Suppressor macrophage (primary cell): ENCODE measurements around the gene CACNA1I.

Source experiments
- DNase-seq, 4 experiments: peaks; one replicate each; pipeline ENCODE4 v3.0.0-alpha.2; 2020 to 2022

Gene CACNA1I

GRCh38 chr22:39598017-39598965 is 27.7 kb downstream of the CACNA1I start:
- peak; percentile 14 to 67 (median 33) for DNase-seq

- DNase-seq = peak in 2 of 4 experiments; percentile 10
These were observed 30.1 kb downstream of the CACNA1I start for GRCh38 chr22:39600491-39601179.

GRCh38 chr22:39601180-39601535 is 30.6 kb downstream of the CACNA1I start:
- DNase-seq = no peak

DNA sequence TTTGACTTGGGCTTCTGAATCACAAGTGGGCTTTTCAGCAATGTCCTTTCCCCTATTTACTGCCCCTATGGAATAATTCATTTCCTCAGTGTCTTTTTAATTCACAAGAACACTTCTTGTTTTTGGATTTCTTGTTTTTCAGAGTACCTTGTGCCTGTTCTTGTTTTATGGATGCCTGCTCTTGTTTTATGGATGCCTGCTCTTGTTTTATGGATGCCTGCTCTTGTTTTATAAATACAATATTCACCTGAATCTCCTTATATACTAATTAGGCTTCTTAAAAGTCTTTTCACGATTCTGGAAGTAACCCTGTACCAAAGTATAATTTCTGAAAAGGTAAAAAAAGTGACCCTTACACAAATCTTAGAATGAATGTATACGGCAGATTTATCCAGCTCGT is 32.8 kb downstream of the CACNA1I start:
- no peak for DNase-seq

- no peak for DNase-seq
These were observed 39.7 kb downstream of the CACNA1I start for GRCh38 chr22:39610246-39610645.

DNA sequence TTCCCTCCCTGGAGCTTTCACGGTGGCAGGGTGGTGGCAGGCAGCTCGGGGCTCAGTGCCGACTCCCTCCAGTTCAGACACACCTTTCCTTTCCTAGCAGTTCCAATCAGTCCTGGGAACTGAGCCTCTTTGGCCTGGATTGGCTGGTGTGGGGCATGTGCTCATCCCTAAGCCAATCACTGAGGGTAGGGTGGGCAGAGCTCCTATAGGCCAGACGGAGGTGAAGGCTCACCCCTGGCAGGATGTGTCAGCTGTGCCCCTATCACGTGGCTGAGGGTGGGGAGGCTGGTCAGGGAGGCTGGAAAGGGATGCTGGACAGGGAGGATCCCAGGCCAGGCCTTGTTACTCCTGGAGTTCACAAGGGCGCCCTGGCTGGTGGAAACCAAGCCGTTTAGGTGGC is 40.2 kb downstream of the CACNA1I start:
- no peak for DNase-seq

- no peak for DNase-seq
These were observed 40.8 kb downstream of the CACNA1I start for GRCh38 chr22:39611360-39611759.

- no peak for DNase-seq
These were observed 42.4 kb downstream of the CACNA1I start for GRCh38 chr22:39612811-39613548.

- DNase-seq = no peak
These were observed 43.0 kb downstream of the CACNA1I start for GRCh38 chr22:39613549-39613921.

GRCh38 chr22:39614442-39614841 is 43.9 kb downstream of the CACNA1I start:
- no peak for DNase-seq

GRCh38 chr22:39616051-39616450 is 45.5 kb downstream of the CACNA1I start:
- DNase-seq = no peak

DNA sequence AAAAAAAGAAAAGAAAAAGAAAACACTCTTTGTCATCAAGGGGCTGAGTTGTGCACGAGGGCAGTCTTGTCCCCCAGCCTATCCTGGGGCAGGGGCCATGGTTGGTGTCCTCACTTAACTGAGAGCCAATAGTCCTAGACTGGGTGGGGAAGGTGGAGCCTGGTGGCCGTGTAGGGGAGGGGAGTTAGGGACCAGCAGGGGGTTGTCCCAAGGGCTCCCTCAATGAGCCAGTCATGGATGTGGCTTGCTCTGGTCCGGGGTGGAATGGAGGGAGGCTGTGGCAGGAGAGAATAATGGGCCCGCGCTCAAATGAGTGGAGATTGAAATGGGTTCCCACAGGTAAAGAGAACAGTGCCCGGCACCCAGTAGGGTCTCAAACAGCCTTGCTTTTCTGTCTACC is 46.2 kb downstream of the CACNA1I start:
- no peak for DNase-seq

DNA sequence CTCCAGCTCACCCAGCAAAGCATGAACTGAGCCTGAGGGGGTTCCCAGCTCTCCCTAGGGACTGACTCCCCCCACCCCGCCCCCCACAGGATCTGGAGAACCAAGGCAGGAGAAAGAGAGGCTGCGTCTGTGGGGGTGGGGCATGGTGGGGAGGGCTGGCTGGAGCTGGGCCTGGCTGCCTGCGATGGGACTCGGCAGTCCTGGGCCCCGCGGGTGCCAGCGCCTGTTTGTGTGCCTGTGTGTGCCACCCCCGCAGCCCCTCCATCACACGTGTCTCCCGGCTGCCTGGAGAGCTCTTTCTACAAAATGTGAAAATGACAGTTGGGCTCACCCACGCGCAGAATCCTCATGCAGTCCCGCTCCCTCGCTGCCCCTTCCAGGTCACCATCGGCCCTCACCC is 46.8 kb downstream of the CACNA1I start:
- no peak for DNase-seq

GRCh38 chr22:39617970-39618757 is 47.6 kb downstream of the CACNA1I start:
- DNase-seq = no peak

GRCh38 chr22:39618996-39619530 is 48.5 kb downstream of the CACNA1I start:
- no peak for DNase-seq

DNA sequence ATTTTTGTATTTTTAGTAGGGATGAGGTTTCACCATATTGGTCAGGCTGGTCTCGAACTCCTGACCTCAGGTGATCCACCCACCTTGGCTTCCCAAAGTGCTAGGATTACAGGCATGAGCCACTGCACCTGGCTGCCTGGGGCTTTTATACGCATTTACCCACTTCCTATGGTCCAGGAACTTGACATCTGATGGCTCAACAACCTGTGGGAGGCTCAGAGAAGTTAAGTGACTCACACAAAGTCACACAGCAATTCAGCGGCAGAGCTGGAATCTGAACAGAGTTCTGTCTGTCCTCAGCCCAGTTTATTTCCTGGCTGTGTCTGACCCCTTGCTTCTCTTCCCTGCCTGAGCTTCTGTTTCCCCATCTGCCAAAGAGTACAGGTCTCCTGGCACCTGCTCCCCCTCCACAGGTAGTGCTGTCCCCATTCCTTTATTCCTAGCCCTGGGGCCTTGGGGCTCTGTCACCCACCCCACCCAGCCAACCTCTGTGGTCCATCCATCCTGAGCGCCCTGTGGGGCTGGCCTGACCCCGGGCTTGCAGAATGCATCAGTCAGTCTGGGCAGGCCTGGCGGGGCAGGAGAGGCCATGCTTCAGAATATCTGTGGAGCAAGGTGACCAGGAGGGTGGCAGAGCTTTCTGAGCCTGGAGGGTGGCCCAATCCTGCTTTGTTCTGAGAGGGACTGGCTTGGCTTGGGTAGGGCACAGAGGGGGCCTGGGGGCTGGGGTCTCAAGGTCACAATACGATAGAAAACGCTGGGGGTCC is 50.6 kb downstream of the CACNA1I start:
- DNase-seq = no peak

- DNase-seq = no peak
These were observed 51.3 kb downstream of the CACNA1I start for GRCh38 chr22:39621826-39622225.

- DNase-seq = peak; percentile 54 to 82 (median 68)
These were observed 52.4 kb downstream of the CACNA1I start for GRCh38 chr22:39622881-39623367.

DNA sequence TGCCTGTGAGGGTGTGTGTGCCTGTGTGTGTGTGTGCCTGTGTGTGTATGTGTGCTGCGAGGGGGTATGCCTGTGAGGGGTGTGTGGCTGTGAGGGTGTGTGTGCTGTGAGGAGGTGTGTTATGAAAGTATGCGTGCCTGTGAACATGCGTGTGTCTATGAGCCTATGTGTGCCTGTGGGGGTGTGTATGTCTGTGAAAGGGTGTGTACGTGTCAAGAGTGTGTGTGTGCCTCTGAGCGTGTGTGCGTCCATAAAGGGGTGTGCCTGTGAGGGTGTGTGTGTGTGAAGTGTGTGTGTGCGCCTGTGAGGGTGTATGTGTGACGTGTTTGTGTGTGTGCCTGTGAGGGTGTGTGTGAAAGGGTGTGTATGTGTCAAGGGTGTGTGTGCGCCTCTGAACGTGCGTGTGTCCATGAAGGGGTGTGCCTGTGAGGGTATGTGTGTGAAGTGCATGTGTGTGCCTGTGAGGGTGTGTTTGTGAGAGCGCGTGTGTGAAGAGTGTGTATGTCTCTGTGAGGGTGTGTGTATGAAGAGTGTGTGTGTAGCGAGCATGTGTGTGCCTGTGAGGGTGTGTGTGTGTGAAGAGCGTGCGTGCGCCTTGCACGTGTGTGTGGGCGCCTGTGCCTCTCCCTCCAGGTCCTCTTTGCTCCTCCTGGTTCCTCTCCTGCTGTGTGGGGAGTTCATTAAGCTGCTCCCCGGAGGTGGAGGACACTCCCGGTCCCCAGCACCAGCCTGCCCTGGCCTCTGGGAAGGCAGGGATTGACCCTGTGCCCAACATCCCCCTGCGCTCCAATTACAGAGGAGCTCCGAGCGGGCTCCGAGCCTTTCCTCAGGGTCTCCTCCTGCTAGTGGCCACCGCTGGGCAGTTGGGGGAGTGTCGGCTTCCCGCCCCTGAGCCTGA is 53.3 kb downstream of the CACNA1I start:
- no peak for DNase-seq

- no peak for DNase-seq
These were observed 53.9 kb downstream of the CACNA1I start for GRCh38 chr22:39624501-39624821.
